PC-3 (cell line): ENCODE data around the gene GRIA4. TPM values are rescaled to one million over a fixed set of nuclear protein-coding genes. Genes with fewer than 3 reads are reported as not detected.

Experiments
- ATAC-seq: fragments of 200-7000 bp; cut with Tn5 transposase; 2 replicates; pipeline ENCODE4 v1.9.1; 2020; ENCODE audit warnings: mild to moderate bottlenecking, moderate library complexity
- BruUV-seq: library from RNA; stranded (reverse); fragments of 400-500 nt; replicated peaks from 2 replicates; lab custom pipeline; 2021; lab: Mats Ljungman, UMichigan
- CTCF ChIA-PET: fragments of 300-600 bp; sonication (Branson Sonifier 250); formaldehyde crosslinking; loops from one replicate; lab custom pipeline; 2022; ENCODE audit warnings: antibody characterized with exemption; lab: Charles Lee
- POLR2A ChIA-PET: fragments of 300-600 bp; sonication (Branson Sonifier 250); formaldehyde crosslinking; loops from one replicate; lab custom pipeline; 2022; ENCODE audit warnings: antibody characterized with exemption; ENCODE audit not compliant: unreplicated experiment; lab: Charles Lee
- DNase-seq: peaks from one replicate; pipeline ENCODE4 v3.0.0-alpha.2; 2015
- H2AFZ ChIP-seq: fragments of 300-600 bp; sonication (generic); 2 replicates; pipeline ENCODE4 v1.6.0; 2016; ENCODE audit warnings: antibody characterized with exemption, low read length
- H3F3A ChIP-seq: fragments of 300-600 bp; sonication (generic); one replicate; pipeline ENCODE4 v1.6.0; 2017; ENCODE audit warnings: antibody characterized with exemption, low read length, control low read depth, mild to moderate bottlenecking; ENCODE audit not compliant: unreplicated experiment
- H3K27ac ChIP-seq: fragments of 300-600 bp; sonication (generic); 2 replicates; pipeline ENCODE4 v1.5.1; 2016; ENCODE audit warnings: mild to moderate bottlenecking, low read length
- H3K27me3 ChIP-seq: fragments of 300-600 bp; sonication (generic); 2 replicates; pipeline ENCODE4 v1.6.1; 2016; ENCODE audit warnings: low read length, mixed read lengths
- H3K36me3 ChIP-seq: fragments of 300-600 bp; sonication (generic); 2 replicates; pipeline ENCODE4 v1.6.1; 2016; ENCODE audit warnings: low read depth, mixed run types, low read length, mixed read lengths
- H3K4me1 ChIP-seq: fragments of 300-600 bp; sonication (generic); 2 replicates; pipeline ENCODE4 v1.5.1; 2016; ENCODE audit warnings: low read length; ENCODE audit not compliant: insufficient read depth
- H3K4me2 ChIP-seq: fragments of 300-600 bp; sonication (generic); 2 replicates; pipeline ENCODE4 v1.6.0; 2016; ENCODE audit warnings: low read length
- H3K4me3 ChIP-seq: fragments of 300-600 bp; sonication (generic); 2 replicates; pipeline ENCODE4 v1.5.1; 2016; ENCODE audit warnings: mild to moderate bottlenecking, low read length, mixed read lengths
- H3K79me2 ChIP-seq: fragments of 300-600 bp; sonication (generic); 2 replicates; pipeline ENCODE4 v1.6.1; 2017; ENCODE audit warnings: low read length, mixed read lengths
- H3K9ac ChIP-seq: fragments of 300-600 bp; sonication (generic); 2 replicates; pipeline ENCODE4 v1.6.0; 2016; ENCODE audit warnings: mild to moderate bottlenecking, low read length
- H3K9me2 ChIP-seq: fragments of 300-600 bp; sonication (generic); replicated peaks from 2 replicates; pipeline ENCODE4 v1.6.1; 2016; ENCODE audit warnings: mixed run types, low read length, mixed read lengths
- H3K9me3 ChIP-seq: fragments of 300-600 bp; sonication (generic); 2 replicates; pipeline ENCODE4 v1.6.1; 2016; ENCODE audit warnings: low read length, mixed read lengths
- H4K20me1 ChIP-seq: fragments of 300-600 bp; sonication (generic); 2 replicates; pipeline ENCODE4 v1.6.1; 2016; ENCODE audit warnings: low read length, mixed read lengths
- EZH2 ChIP-seq: fragments of 300-600 bp; sonication (generic); IDR thresholded peaks from one replicate; pipeline ENCODE4 v1.6.1; 2017; ENCODE audit warnings: antibody characterized with exemption, mild to moderate bottlenecking, low read length; ENCODE audit not compliant: unreplicated experiment
- EZH2phosphoT487 ChIP-seq: fragments of 300-600 bp; sonication (generic); IDR thresholded peaks from 2 replicates; pipeline ENCODE4 v1.6.1; 2018; ENCODE audit warnings: mild to moderate bottlenecking, antibody characterized with exemption, low read length, borderline replicate concordance
- intact Hi-C: fragments of 100-400 bp; cut with micrococcal nuclease; formaldehyde crosslinking; loops from 2 replicates; pipeline ENCODE4 v1.9.0; 2023
- total RNA-seq: library from RNA; depleted of rRNA; stranded (reverse); fragments of >200 nt; gene quantifications from 2 replicates; pipeline ENCODE4 v1.2.3, GENCODE V29; 2014
- TF ChIP-seq, protein P1 (sequence below): fragments of 300-600 bp; sonication (generic); conservative IDR thresholded peaks from 2 replicates; pipeline ENCODE4 v1.5.1; 2017; ENCODE audit warnings: antibody characterized with exemption, low read depth, mild to moderate bottlenecking, low read length

GRIA4 gene
- total RNA-seq, 1 experiment from 2014 or later: not detected

DNA sequence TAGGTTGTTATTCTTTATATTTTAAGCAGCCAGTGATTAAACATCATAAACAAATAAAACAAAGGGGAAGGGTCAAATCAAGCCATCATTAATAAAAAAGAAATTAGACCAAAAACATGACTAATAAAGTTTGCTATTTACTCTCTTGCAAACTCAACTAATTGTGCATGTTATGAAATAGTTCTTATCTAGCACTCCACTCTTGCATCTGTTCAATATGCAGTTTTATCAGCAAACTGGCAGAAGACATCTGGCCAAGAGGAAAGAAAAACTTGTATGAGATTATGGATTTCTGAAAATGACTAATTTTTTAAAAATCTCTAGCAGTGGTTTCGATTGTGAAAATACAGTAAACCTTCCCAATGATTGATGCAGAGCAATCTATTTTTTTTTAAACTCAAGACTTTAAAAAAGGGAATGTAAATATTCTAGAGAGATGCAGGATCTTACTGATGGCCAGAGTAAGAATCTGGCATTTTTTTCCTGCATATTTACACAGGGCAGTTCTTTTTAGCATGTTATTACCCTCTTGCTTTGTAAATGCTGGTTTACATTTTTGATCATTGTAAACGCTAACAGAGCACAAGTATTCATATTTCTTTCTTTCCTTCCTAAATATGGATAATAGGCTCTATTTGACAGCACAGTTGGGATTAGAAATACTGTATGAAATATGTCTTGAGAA lies 83.3 kb downstream of the GRIA4 start:
- Histone ChIP-seq H3K9me3 (no peaks in the 10 kb centered on the region), H3K36me3 (no peaks in the 10 kb centered on the region), H3K9me2 (no peaks in the 10 kb centered on the region), H3K27me3 (no peaks in the 10 kb centered on the region), H3F3A (no peaks in the 10 kb centered on the region), H2AFZ (no peak overlapping the region), H3K4me1 (no peaks in the 10 kb centered on the region), H3K9ac (no peak overlapping the region), H3K27ac (no peak overlapping the region), H4K20me1 (no peaks in the 10 kb centered on the region), H3K4me2 (no peak overlapping the region), H3K79me2 (no peaks in the 10 kb centered on the region), H3K4me3 (no peak overlapping the region)
- no peak for DNase-seq
- no peak for ATAC-seq
- intact Hi-C loops: no loop called here
- ChIA-PET CTCF (no interaction called here), POLR2A (interaction anchor here (0.5 kb wide), 1 partner anchor 370 kb away, joined by 3 read pairs; no protein-coding TSS in a partner anchor)
- TF ChIP-seq EZH2: no peak
- TF ChIP-seq, protein P1, sequence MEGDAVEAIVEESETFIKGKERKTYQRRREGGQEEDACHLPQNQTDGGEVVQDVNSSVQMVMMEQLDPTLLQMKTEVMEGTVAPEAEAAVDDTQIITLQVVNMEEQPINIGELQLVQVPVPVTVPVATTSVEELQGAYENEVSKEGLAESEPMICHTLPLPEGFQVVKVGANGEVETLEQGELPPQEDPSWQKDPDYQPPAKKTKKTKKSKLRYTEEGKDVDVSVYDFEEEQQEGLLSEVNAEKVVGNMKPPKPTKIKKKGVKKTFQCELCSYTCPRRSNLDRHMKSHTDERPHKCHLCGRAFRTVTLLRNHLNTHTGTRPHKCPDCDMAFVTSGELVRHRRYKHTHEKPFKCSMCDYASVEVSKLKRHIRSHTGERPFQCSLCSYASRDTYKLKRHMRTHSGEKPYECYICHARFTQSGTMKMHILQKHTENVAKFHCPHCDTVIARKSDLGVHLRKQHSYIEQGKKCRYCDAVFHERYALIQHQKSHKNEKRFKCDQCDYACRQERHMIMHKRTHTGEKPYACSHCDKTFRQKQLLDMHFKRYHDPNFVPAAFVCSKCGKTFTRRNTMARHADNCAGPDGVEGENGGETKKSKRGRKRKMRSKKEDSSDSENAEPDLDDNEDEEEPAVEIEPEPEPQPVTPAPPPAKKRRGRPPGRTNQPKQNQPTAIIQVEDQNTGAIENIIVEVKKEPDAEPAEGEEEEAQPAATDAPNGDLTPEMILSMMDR: no peak
- no peak for TF ChIP-seq EZH2phosphoT487
- BruUV-seq: no TSS peak

DNA sequence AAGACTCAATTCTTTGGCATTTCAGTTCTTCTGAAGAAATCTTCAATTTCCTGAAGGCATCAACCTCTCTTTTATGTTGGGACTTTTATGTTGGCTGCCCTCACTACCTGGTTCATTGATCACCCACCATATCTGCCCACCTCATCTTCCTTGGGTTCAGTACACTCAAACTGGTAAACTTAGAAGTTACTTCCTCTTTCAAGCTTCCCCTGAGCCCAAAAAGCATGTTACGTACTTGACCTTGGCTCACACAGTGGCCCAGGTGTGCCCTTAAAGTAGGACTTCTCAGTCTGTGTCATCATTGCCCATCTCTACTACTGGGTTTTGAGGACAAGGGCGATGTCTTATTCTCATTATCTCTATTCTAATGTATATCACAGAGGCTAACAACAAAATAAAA lies 86.1 kb downstream of the GRIA4 start:
- CTCF ChIA-PET: no interaction called here
- intact Hi-C loops: no loop called here

DNA sequence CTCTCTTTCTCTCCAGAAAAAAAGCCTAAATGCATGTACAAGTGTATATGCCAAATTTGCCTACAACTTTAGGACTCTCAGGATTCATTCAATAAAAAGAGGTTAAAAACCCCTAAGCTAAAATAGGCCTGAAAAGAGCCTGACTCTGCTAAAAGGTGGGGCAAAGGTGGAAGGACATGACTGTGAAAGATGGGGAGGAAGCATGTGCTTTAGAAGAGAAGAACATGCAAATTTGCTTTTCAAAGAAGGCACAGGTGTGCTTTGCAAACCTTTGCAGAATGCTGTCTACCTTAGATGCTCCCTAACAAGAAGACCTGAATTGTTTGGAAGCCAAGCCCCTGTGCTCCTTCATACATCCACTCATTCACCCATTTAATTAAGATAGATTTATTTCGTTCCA lies 87.4 kb downstream of the GRIA4 start:
- ChIA-PET POLR2A (no interaction called here), CTCF (no interaction called here)
- no peaks in the 10 kb centered on the region for H4K20me1 ChIP-seq
- no peaks in the 10 kb centered on the region for H3K9me3 ChIP-seq
- H3K79me2 ChIP-seq: no peaks in the 10 kb centered on the region
- H3K36me3 ChIP-seq: no peaks in the 10 kb centered on the region
- intact Hi-C loops: no loop called here
- H3K9me2 ChIP-seq: no peaks in the 10 kb centered on the region
- no peak overlapping the region for H3K4me2 ChIP-seq
- peaks cover 4% of the 10 kb centered on the region for H3F3A ChIP-seq
- BruUV-seq: no TSS peak
- DNase-seq (no peak), ATAC-seq (no peak)
- no peak overlapping the region for H2AFZ ChIP-seq
- H3K9ac ChIP-seq: no peak overlapping the region
- TF ChIP-seq, protein P1: no peak
- no peaks in the 10 kb centered on the region for H3K27me3 ChIP-seq
- peaks cover 24% of the 10 kb centered on the region for H3K4me1 ChIP-seq
- H3K27ac ChIP-seq: no peak overlapping the region
- H3K4me3 ChIP-seq: no peak overlapping the region

More for the DNA sequence above, 86.1 kb downstream of the GRIA4 start:
- peaks cover 4% of the 10 kb centered on the region for H3F3A ChIP-seq
- ATAC-seq (no peak), DNase-seq (no peak)
- TF ChIP-seq, protein P1: no peak
- no peaks in the 10 kb centered on the region for H4K20me1 ChIP-seq
- BruUV-seq: no TSS peak
- POLR2A ChIA-PET: no interaction called here
- no peaks in the 10 kb centered on the region for H3K9me3 ChIP-seq
- H3K36me3 ChIP-seq: no peaks in the 10 kb centered on the region
- H3K4me2 ChIP-seq: no peak overlapping the region
- no peaks in the 10 kb centered on the region for H3K79me2 ChIP-seq
- no peaks in the 10 kb centered on the region for H3K9me2 ChIP-seq
- no peaks in the 10 kb centered on the region for H3K27me3 ChIP-seq
- H3K9ac ChIP-seq: no peak overlapping the region
- no peak overlapping the region for H2AFZ ChIP-seq
- H3K27ac ChIP-seq: no peak overlapping the region
- H3K4me3 ChIP-seq: no peak overlapping the region
- H3K4me1 ChIP-seq: peaks cover 16% of the 10 kb centered on the region
